ENCODE data around the gene NFU1. TPM values are rescaled to one million over a fixed set of nuclear protein-coding genes. Genes with fewer than 3 reads are reported as not detected.

Gene NFU1
- total RNA-seq (2022; extraction: Qiagen RNA extraction): 44.6 to 50.5 TPM (median 46.2 TPM) in 5 replicates

DNA sequence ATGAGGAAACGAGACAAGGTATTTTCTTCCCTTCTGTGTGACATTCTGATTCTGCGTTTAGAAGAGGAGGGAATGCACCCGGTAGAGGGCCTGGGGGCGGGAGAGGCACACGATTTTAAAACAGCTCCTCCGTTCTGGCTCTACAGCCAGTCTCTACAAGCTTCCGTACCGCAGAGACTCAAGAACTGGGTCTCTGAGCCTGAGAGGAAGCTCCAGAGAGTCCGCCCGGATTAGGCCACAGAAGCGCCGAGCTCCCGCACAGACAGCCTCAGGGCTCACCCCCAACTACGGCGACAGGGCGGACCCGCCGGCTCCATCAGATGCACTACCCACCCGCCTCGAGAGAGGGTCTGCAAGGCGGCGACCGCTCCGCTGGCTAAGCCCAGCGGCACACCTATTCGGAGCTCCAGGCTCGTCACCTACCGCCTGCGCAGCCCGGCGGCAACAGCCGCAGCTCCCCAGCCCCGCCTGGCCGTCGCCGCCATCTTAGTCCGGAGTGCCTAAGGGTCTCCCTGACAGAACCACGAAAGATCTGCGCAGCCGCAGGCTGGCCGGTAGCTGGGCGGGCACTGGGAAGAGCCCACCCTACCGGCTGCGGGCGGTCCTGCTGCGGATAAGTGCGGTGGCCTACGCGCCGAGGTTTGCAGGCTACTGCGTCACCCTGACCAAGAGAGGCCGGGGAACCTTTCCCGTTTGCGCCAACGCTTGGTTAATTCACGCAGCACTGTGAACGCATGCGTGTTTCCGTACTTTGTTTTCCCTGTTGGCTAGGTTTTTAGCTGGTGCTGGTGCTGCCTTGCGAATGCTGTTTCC is at the start of gene NFU1:
NFU1 (minus strand) TSS at position 498 of the 813 bp plus-strand sequence; CDS start at position 485, 13 bp downstream.

DNA sequence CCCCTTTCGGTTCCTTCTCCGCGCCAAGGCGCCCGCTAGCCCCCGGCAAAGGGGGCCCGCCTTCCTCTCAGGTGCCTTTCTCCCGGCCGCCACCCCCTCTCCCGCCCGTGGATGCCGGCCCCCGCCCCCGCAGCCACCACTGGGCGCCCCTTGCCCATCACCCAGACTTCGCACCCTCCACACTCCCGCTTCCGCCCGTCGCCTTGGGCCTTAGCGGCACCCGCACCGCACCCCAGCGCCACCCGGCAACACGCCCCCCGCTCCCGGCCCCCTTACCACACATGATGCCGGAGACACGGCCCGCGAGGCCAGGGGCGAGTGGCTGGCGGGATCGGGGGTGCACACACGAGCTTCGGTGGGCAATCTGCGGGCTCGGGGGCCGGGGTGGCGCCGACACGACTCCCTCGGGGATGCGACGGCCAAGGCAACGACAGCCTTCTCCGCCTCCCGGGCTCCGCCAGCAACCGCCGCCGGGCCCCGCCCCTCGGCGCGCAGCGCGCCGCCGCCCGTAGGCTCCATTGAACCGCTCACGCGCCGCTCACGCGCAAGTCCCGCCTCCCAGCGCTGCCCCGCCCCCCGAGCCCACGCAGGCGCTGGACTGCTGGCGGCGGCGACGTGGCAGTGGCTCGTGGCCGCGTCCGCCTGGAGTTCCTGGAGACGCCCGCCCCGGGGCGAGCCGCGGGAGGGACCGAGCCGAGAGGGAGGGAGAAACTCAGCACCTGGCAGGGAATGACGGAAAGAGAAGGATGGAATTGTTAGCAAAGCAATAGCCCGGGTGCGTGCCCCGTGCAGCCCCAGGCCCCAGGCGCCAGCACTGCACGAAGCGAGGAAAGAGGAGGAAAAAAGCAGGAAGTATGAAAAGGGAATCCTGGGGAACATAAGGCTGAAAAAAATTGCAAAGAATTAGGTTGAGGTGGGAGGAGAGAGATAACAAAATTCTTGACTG is 50.2 kb downstream of the NFU1 start, which contains the start of gene GFPT1:
GFPT1 (minus strand) TSS at position 439 of the 946 bp plus-strand sequence; CDS start at position 283, 156 bp downstream.

Other genes starting within 250 kb of the NFU1 start
- 18.9 to 27.8 TPM (median 25.3 TPM) in 5 replicates for gene GFPT1, start 50.2 kb downstream of the NFU1 start, total RNA-seq (2022; extraction: Qiagen RNA extraction)
- 11.4 to 17.7 TPM (median 14.7 TPM) in 5 replicates for gene AAK1, start 206.3 kb upstream of the NFU1 start, total RNA-seq (2022; extraction: Qiagen RNA extraction)